ENCODE results near the gene CHRNA3.
"Not testable (repeated sequence)": the region's sequence is repeated elsewhere in the genome, so short reads cannot be mapped to it uniquely, and the experiment has no call there.

Gene CHRNA3

DNA sequence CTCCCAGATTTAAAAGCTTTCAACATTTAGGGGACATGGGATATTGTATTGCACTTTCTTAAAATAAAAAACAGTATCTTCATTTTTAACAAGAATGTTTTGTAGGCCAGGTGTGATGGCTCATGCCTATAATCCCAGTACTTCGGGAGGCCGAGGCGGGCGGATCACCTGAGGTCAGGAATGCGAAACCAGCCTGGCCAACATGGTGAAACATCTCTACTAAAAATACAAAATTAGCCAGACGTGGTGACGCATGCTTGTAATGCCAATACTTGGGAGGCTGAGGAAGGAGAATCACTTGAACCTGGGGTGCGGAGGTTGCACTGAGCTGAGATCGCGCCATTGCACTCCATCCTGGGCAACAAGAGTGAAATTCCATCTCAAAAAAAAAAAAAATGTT, 60.6 kb downstream of the CHRNA3 start:
- DNase-seq (ENCODE audit: low spot score): not testable (repeated sequence)

DNA sequence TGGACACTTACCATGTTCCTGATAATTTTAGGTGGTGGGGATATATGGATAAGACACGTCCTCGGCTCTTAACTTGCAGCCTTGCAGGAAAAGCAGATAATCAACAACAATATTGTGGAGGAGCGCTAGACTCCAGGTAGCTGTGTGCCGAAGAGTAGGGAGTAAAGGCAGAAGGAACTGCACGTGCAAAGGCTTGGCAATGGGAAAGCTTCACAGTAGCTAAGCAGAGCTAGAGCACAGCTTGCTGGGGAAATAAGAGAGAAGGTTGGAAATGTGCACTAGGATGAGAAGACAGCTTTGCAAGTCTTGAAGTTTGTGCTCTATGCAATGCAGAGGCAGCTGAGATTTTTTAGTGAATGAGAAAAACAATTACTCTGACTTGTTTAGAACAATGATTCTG, 68.2 kb downstream of the CHRNA3 start:
- no peak for DNase-seq (ENCODE audit: low spot score)

DNA sequence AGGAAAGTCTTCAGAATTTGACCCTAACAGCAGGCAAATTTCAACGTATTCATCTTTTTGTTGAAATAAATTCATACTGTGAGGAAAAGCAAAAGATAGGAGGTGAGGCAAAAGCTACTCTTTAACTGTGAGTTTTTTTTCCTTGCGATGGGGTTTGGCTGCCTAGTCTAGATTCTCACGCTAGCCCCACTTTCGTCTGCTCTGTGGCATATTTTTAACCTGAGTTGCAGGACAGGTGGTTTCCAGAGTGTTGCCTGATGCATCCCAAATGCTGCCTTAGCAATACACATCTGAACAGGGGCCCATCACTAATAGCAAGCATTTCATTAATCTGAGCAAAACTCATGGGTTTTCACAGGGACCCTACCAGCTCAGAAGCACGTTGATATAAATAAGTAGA, 68.9 kb downstream of the CHRNA3 start:
- DNase-seq (ENCODE audit: low spot score): no peak

DNA sequence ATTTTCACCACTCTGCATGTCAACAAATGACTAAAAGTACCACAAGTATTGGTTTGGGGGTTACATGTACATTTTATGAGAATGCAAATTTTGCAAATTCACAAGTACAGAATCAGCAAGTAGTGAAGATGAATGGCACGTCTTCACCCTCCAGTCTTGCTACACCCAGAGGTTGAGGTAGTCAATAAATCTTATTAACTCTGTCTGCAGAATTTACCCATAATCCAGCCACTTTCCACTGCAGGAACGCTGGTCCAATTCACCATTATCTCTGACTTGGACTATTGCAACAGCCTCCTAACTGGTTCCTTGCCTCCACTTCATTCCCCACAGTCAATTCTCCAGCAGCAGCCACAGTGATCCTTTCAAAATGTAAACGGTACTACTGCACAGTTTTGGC, 70.0 kb downstream of the CHRNA3 start:
- no peak for DNase-seq (ENCODE audit: low spot score)

DNA sequence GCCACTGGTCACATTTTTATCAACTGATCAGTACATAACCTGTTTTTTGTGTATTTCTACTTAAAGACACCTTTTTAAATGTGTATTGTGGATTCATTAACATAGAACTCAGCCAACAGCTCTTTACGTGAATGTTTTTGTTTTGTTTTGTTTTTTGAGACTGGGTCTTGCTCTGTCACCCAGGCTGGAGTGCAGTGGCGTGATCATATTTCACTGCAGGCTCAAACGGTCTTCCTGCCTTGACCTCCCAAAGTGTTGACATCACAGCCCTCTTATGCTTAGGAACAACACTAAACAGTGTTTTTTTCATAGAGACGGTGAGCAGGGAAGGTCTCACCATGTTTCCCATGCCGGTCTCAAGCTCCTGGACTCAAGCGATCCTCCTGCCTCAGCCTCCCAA, 70.6 kb downstream of the CHRNA3 start:
- DNase-seq (ENCODE audit: low spot score): no peak

Measured in AG08396 (cell line).